ENCODE results near the gene TMEM52. TPM values are rescaled to one million over a fixed set of nuclear protein-coding genes. Genes with fewer than 3 reads are reported as not detected.

Gene TMEM52
- total and polyA plus RNA-seq, 2 of the 13 experiments (the other 11 are each of a cell fraction or from before 2014, with no cell fraction given), result 13.2 to 18.7 TPM

DNA sequence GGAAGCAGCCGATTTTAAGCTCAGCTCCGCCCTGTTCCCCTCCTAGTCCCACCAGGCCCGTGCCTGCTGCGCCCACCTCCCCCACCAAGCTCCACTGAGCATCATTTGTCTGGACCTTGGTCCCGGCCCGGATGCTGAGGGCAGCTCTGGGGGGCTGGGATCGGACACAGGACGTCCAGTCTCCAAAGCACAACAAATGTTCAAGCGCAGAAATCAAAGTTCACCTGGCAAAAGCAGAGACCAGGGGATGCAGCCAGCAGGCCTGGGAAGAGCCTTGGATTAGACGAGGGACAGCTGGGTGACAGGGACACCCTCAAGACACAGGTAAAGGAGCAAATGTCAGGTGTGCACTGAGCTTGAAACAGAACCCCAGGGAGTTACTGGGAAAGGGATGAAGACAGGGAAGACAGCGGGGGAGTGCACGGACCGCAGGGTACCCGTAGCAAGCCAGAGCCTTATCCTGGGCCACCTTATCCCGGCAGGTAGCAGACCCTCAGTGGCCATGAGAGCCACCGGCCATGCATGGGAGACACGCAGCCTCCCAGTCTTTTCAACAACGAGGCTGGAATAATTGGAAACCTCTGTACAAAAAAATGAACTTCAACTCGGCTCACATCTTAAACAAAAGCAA lies 22.2 kb upstream of the TMEM52 start (continued):
- TF ChIP-seq HNRNPLL (IDR thresholded peaks at IDR 0.05; ENCODE audit: low read depth, low read length, poor library complexity, severe bottlenecking) (no peak), ZNF430 (CRISPR knock-in tag; IDR thresholded peaks at IDR 0.05) (peak; percentile 51; the same call in 1 of the 2 replicates), NCOA1 (CRISPR knock-in tag; IDR thresholded peaks at IDR 0.05) (no peak), AHR (CRISPR knock-in tag; IDR thresholded peaks at IDR 0.05) (0 out of 2 replicates have a peak, but pooled peaks have one; percentile 39), KLF16 (CRISPR knock-in tag; IDR thresholded peaks at IDR 0.05) (peak in 1 of 2 experiments; percentile 36; a peak in 1 of 4 replicates), ZNF841 (CRISPR knock-in tag; IDR thresholded peaks at IDR 0.05; ENCODE audit: borderline replicate concordance) (no peak), KAT2B (IDR thresholded peaks at IDR 0.05; ENCODE audit: borderline replicate concordance, low read depth, low read length) (no peak), SP2 (CRISPR knock-in tag; IDR thresholded peaks at IDR 0.05) (no peak), U2AF2 (IDR thresholded peaks at IDR 0.05; ENCODE audit: low read depth, low read length) (no peak), ZNF781 (CRISPR knock-in tag; IDR thresholded peaks at IDR 0.05; ENCODE audit: borderline replicate concordance, not compliant biosample characterization) (peak; percentile 48), WIZ (CRISPR knock-in tag; IDR thresholded peaks at IDR 0.05) (no peak), ZNF891 (CRISPR knock-in tag; IDR thresholded peaks at IDR 0.05) (peak; percentile 37; the same call in 1 of the 2 replicates), NFRKB (IDR thresholded peaks at IDR 0.05) (no peak), ZSCAN20 (CRISPR knock-in tag; IDR thresholded peaks at IDR 0.05; ENCODE audit: borderline replicate concordance) (no peak), SAP130 (CRISPR knock-in tag; IDR thresholded peaks at IDR 0.05; ENCODE audit: low read depth) (peak; percentile 92), FOSL2 (CRISPR knock-in tag; IDR thresholded peaks at IDR 0.05) (peak; percentile 53; the same call in 1 of the 2 replicates), MTF1 (CRISPR knock-in tag; IDR thresholded peaks at IDR 0.05) (no peak), ZNF83 (CRISPR knock-in tag; IDR thresholded peaks at IDR 0.05; ENCODE audit: borderline replicate concordance) (no peak), ZNF644 (CRISPR knock-in tag; IDR thresholded peaks at IDR 0.05; ENCODE audit: low read depth) (0 out of 2 replicates have a peak, but pooled peaks have one; percentile 12), YY1 (IDR thresholded peaks at IDR 0.05; ENCODE audit: insufficient read depth, insufficient replicate concordance, low read depth, low read length) (peak; percentile 34), ZNF143 (CRISPR knock-in tag; IDR thresholded peaks at IDR 0.05) (peak; percentile 61; the same call in 1 of the 2 replicates)
- TF ChIP-seq, protein P1, sequence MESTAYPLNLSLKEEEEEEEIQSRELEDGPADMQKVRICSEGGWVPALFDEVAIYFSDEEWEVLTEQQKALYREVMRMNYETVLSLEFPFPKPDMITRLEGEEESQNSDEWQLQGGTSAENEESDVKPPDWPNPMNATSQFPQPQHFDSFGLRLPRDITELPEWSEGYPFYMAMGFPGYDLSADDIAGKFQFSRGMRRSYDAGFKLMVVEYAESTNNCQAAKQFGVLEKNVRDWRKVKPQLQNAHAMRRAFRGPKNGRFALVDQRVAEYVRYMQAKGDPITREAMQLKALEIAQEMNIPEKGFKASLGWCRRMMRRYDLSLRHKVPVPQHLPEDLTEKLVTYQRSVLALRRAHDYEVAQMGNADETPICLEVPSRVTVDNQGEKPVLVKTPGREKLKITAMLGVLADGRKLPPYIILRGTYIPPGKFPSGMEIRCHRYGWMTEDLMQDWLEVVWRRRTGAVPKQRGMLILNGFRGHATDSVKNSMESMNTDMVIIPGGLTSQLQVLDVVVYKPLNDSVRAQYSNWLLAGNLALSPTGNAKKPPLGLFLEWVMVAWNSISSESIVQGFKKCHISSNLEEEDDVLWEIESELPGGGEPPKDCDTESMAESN (CRISPR knock-in tag; conservative IDR thresholded peaks at IDR 0.05), result no peak
- TF ChIP-seq, protein P2, sequence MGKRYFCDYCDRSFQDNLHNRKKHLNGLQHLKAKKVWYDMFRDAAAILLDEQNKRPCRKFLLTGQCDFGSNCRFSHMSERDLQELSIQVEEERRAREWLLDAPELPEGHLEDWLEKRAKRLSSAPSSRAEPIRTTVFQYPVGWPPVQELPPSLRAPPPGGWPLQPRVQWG (CRISPR knock-in tag; IDR thresholded peaks at IDR 0.05; ENCODE audit: borderline replicate concordance, low read depth), result no peak
- TF ChIP-seq, protein P3, sequence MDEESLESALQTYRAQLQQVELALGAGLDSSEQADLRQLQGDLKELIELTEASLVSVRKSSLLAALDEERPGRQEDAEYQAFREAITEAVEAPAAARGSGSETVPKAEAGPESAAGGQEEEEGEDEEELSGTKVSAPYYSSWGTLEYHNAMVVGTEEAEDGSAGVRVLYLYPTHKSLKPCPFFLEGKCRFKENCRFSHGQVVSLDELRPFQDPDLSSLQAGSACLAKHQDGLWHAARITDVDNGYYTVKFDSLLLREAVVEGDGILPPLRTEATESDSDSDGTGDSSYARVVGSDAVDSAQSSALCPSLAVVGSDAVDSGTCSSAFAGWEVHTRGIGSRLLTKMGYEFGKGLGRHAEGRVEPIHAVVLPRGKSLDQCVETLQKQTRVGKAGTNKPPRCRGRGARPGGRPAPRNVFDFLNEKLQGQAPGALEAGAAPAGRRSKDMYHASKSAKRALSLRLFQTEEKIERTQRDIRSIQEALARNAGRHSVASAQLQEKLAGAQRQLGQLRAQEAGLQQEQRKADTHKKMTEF (CRISPR knock-in tag; IDR thresholded peaks at IDR 0.05), result peak; percentile 82; the same call in 1 of the 2 replicates
- TF ChIP-seq, protein P4, sequence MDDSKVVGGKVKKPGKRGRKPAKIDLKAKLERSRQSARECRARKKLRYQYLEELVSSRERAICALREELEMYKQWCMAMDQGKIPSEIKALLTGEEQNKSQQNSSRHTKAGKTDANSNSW (CRISPR knock-in tag; IDR thresholded peaks at IDR 0.05; ENCODE audit: borderline replicate concordance), result no peak
- TF ChIP-seq, protein P5, sequence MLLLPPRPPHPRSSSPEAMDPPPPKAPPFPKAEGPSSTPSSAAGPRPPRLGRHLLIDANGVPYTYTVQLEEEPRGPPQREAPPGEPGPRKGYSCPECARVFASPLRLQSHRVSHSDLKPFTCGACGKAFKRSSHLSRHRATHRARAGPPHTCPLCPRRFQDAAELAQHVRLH (CRISPR knock-in tag; IDR thresholded peaks at IDR 0.05; ENCODE audit: borderline replicate concordance, low read depth), result peak; percentile 90; the same call in 1 of the 2 replicates
- TF ChIP-seq, protein P6, sequence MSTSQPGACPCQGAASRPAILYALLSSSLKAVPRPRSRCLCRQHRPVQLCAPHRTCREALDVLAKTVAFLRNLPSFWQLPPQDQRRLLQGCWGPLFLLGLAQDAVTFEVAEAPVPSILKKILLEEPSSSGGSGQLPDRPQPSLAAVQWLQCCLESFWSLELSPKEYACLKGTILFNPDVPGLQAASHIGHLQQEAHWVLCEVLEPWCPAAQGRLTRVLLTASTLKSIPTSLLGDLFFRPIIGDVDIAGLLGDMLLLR (CRISPR knock-in tag; IDR thresholded peaks at IDR 0.05), result no peak
